Esophagus squamous epithelium (tissue), 5 donors: ENCODE data around the gene CAPZB. TPM values are rescaled to one million over a fixed set of nuclear protein-coding genes. Genes with fewer than 3 reads are reported as not detected.

Experiments
- DNase-seq: peaks from one replicate; lab custom pipeline; 2025; lab: John Stamatoyannopoulos, UW
- H3K27ac ChIP-seq, 4 donors: fragments of 200-600 bp; sonication (generic); one replicate each; pipeline ENCODE4 v1.5.1; 2016 to 2019; ENCODE audit warnings: mild to moderate bottlenecking in 1 of 4
- H3K27me3 ChIP-seq, 4 donors: fragments of 200-600 bp; sonication (generic); 1 replicate in 3 of 4; 2 replicates in 1 of 4; pipeline versions ENCODE4 v1.5.1 to v1.6.0; 2017 to 2021; ENCODE audit warnings: antibody characterized with exemption in 1 of 4
- H3K36me3 ChIP-seq, 3 donors: fragments of 200-600 bp; sonication (generic); one replicate each; pipeline ENCODE4 v1.5.1; 2016 to 2019
- H3K4me1 ChIP-seq, 3 donors: fragments of 200-600 bp; sonication (generic); one replicate each; pipeline ENCODE4 v1.5.1; 2017 to 2019
- H3K4me3 ChIP-seq, 4 donors: fragments of 200-600 bp; sonication (generic); 1 replicate in 3 of 4; 2 replicates in 1 of 4; pipeline ENCODE4 v1.5.1; 2016 to 2019; ENCODE audit warnings: mild to moderate bottlenecking in 2 of 4, moderate library complexity in 1 of 4
- H3K9me3 ChIP-seq, 3 donors: fragments of 200-600 bp; sonication (generic); one replicate each; pipeline ENCODE4 v1.5.1; 2016 to 2019
- CTCF ChIP-seq, 6 experiments: fragments of 450-650 bp in 4 of 6; fragments of 200-600 bp in 2 of 6; sonication (generic) in 2 of 6; IDR thresholded peaks; one replicate each; pipeline ENCODE4 v1.5.1; 2016 to 2019; ENCODE audit warnings: antibody characterized with exemption in 6 of 6, mild to moderate bottlenecking in 4 of 6, moderate library complexity in 4 of 6
- POLR2A ChIP-seq, 4 donors: fragments of 450-650 bp; IDR thresholded peaks; one replicate each; pipeline ENCODE4 v1.6.1; 2017; ENCODE audit warnings: antibody characterized with exemption in 4 of 4, mild to moderate bottlenecking in 4 of 4, moderate library complexity in 3 of 4
- WGBS, 2 donors: methylation state at CpG; one replicate each; pipeline ENCODE4 v1.1.5; 2018; 5-methylcytosine and 5-hydroxymethylcytosine counted together
- intact Hi-C: fragments of 100-400 bp; cut with DNase I; formaldehyde crosslinking; loops from one replicate; pipeline ENCODE4 v1.15.0; 2022
- total RNA-seq, 4 donors: library from RNA; depleted of rRNA; stranded (reverse); fragments of >200 nt; gene quantifications; one replicate each; pipeline ENCODE4 v1.1.0, GENCODE V29; 2016
- donor health status: DM: yes; HTN: yes; CAD: no.

The CAPZB gene
- total RNA-seq, 4 donors from 2014 or later, result 89.4 to 146 (median 126) TPM

- DNase-seq, result no peak
- no peaks in the 10 kb centered on the region for H3K27me3 ChIP-seq
- WGBS, 2 donors, result 81 to 88% methylated on average over 5 of the region's 5 CpGs
- peaks cover 0 to 69% (median 8%) of the 10 kb centered on the region in 3 donors for H3K36me3 ChIP-seq
- no peak for TF ChIP-seq POLR2A (IDR thresholded peaks at IDR 0.05)
- no peak for TF ChIP-seq CTCF (IDR thresholded peaks at IDR 0.05)
- peak overlapping the region; percentile 28 to 83 (median 62) for H3K27ac ChIP-seq
- no peaks in the 10 kb centered on the region for H3K9me3 ChIP-seq
- intact Hi-C loops, result no loop called here
- H3K4me1 ChIP-seq, result peaks cover 23 to 80% (median 48%) of the 10 kb centered on the region in 3 donors
- H3K4me3 ChIP-seq, result no peak overlapping the region
Observed at GRCh38 chr1:19372136-19372514, 113.2 kb downstream of the CAPZB start.

DNA sequence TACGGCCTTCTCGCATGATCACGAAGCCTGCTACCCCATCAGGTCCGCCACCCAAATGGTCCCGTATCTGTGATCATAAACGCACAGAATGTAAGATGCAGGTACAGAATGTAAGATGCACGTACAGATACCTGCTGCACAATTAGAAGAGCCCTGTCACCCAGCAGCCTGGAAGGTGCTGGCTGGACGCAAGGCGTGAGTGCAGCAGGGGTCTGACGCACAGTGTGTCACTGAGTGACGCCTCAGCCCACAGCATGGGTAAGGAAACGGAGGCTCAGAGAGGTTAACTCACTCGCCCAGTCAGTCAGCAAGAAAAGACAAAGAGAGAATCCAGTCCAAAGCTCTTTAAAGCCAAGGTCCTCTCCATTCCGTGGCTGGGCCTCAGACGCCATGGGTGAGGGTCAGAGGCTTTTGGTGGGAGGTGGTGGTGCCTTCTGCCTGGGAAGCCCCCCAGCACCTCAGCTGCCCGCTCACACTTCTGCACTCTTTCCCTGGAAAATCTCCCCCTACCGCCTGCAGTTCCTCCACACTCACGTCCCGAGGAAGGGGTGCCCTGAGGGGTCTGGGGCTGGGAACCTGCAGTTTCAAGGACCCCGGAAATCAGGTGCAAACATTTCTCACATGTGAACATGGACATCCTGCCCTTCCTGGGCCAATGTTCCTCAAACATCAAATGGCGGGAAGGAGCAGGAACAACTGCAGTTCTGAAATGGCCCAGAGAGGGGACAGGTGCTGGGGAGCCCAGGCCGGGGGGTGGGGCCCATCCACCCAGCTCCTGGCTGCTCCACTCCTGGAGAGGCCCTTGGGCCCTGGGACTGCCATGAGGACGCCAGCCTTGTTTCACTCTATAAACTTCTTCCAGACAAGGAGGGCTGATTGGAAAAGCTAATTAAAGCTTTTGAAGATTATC is 113.9 kb downstream of the CAPZB start:
- H3K36me3 ChIP-seq, result peaks cover 0 to 62% (median 8%) of the 10 kb centered on the region in 3 donors
- DNase-seq, result no peak

DNA sequence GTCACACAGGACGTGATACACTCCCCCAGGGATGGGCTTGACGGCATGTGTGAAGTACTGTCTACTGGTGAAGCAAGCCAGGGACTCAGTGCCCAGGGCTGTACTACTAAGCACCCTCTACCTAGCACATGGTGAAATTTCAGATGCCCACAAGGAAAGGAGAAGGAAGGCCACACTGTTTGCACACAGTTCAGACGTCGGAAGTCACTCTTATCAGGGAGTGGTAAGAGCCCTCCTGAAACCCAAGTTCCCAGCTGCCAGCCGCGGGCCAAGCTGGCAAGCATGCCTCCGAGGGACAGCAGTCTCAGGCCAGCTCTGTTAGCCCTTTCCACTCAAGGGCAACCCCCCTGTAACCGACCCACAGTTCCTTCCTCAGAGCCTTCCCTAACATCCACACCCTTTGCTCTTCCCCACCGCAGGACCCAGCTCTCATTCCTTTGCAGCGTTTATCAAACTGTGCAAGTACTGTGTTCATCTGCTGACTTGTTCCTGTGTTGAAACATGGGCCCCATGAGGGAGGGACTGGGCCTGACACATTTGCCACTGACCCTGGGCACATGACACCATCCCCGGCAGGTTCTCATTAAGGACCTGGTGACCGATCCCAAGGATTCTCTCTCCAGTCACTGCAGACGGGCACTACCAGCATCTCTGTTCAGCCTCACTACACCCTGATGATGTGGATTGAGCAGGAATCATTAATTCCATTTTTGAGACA is 114.7 kb downstream of the CAPZB start:
- intact Hi-C loops, result no loop called here
- 75 to 78% methylated on average over 11 to 13 of the region's 13 CpGs for WGBS, 2 donors
- Histone ChIP-seq H3K4me3 (no peak overlapping the region), H3K9me3 (no peaks in the 10 kb centered on the region), H3K4me1 (peaks cover 23 to 95% (median 60%) of the 10 kb centered on the region in 3 donors), H3K27me3 (no peaks in the 10 kb centered on the region), H3K27ac (peak overlapping the region; percentile 54 to 79 (median 72)), H3K36me3 (peaks cover 0 to 54% (median 8%) of the 10 kb centered on the region in 3 donors)
- DNase-seq, result no peak
- TF ChIP-seq POLR2A (IDR thresholded peaks at IDR 0.05), result no peak
- TF ChIP-seq CTCF (IDR thresholded peaks at IDR 0.05), result no peak

More for the DNA sequence above, 113.9 kb downstream of the CAPZB start:
- H3K27me3 ChIP-seq, result no peaks in the 10 kb centered on the region
- peaks cover 23 to 86% (median 54%) of the 10 kb centered on the region in 3 donors for H3K4me1 ChIP-seq
- WGBS, 2 donors, result 87 to 98% methylated on average over 11 to 19 of the region's 23 CpGs
- no peaks in the 10 kb centered on the region for H3K9me3 ChIP-seq
- intact Hi-C loops, result no loop called here
- peak overlapping the region; percentile 28 to 83 (median 76) for H3K27ac ChIP-seq
- no peak overlapping the region for H3K4me3 ChIP-seq
- TF ChIP-seq CTCF (IDR thresholded peaks at IDR 0.05) (no peak), POLR2A (IDR thresholded peaks at IDR 0.05) (no peak)

GRCh38 chr1:19369396-19370090 is 115.8 kb downstream of the CAPZB start:
- TF ChIP-seq POLR2A (IDR thresholded peaks at IDR 0.05) (no peak), CTCF (IDR thresholded peaks at IDR 0.05) (no peak)
- DNase-seq, result no peak
- peaks cover 0 to 43% (median 8%) of the 10 kb centered on the region in 3 donors for H3K36me3 ChIP-seq
- peaks cover 23 to 98% (median 63%) of the 10 kb centered on the region in 3 donors for H3K4me1 ChIP-seq
- intact Hi-C loops, result no loop called here
- no peaks in the 10 kb centered on the region for H3K9me3 ChIP-seq
- peak overlapping the region; percentile 54 to 79 (median 72) for H3K27ac ChIP-seq
- H3K4me3 ChIP-seq, result no peak overlapping the region
- no peaks in the 10 kb centered on the region for H3K27me3 ChIP-seq
- WGBS, 2 donors, result 41 to 67% methylated on average over 6 to 14 of the region's 16 CpGs
